GM18498 (cell line): ENCODE measurements around the gene GHDC.
"Not testable (repeated sequence)": the region's sequence is repeated elsewhere in the genome, so short reads cannot be mapped to it uniquely, and the experiment has no call there.

ENCODE experiments used
- ATAC-seq: cut with Tn5 transposase; IDR thresholded peaks from one replicate; pipeline ENCODE4 v1.9.1; 2021; ENCODE audit warnings: mild to moderate bottlenecking, moderate library complexity; ENCODE audit not compliant: unreplicated experiment

Gene GHDC

GRCh38 chr17:42159796-42160530, 34.3 kb downstream of the GHDC start:
- no peak for ATAC-seq

GRCh38 chr17:42155614-42156045, 38.7 kb downstream of the GHDC start:
- ATAC-seq, result no peak

GRCh38 chr17:42153919-42154742, 40.2 kb downstream of the GHDC start:
- no peak for ATAC-seq

- no peak for ATAC-seq
Measured at GRCh38 chr17:42146911-42147607, 47.2 kb downstream of the GHDC start.

- not testable (repeated sequence) for ATAC-seq
Measured at GRCh38 chr17:42143138-42143537, 51.2 kb downstream of the GHDC start.

GRCh38 chr17:42142371-42142896, 51.9 kb downstream of the GHDC start:
- no peak for ATAC-seq

GRCh38 chr17:42141382-42141781, 52.9 kb downstream of the GHDC start:
- ATAC-seq, result no peak

- ATAC-seq, result not testable (repeated sequence)
Measured at GRCh38 chr17:42140690-42141089, 53.6 kb downstream of the GHDC start.
